GM12878 (cell line): ENCODE results near the gene CTNNA2. TPM values are rescaled to one million over a fixed set of nuclear protein-coding genes. Genes with fewer than 3 reads are reported as not detected.

Experiments
- ATAC-seq: fragments of 200-7000 bp; cut with Tn5 transposase; 3 replicates; pipeline ENCODE4 v1.9.1; 2020; ENCODE audit warnings: mild to moderate bottlenecking, moderate library complexity
- BruUV-seq: library from RNA; stranded (reverse); fragments of 400-500 nt; replicated peaks from 2 replicates; lab custom pipeline; 2021; lab: Mats Ljungman, UMichigan
- CTCF ChIA-PET: fragments of 300-600 bp; sonication (Branson Sonifier 250); formaldehyde crosslinking; extraction: SDS; loops from one replicate; lab custom pipeline; 2021; ENCODE audit warnings: inconsistent platforms; lab: Yijun Ruan, JAX
- POLR2A ChIA-PET: fragments of 350-600 bp; formaldehyde crosslinking; extraction: SDS; loops from one replicate; lab custom pipeline; 2021; ENCODE audit warnings: inconsistent platforms; lab: Charles Lee
- RAD21 ChIA-PET: fragments of 300-600 bp; sonication (Branson Sonifier 250); formaldehyde crosslinking; loops from one replicate; lab custom pipeline; 2023; ENCODE audit warnings: antibody characterized with exemption; ENCODE audit not compliant: unreplicated experiment; lab: Charles Lee
- SMC1A ChIA-PET: fragments of 300-600 bp; sonication (Branson Sonifier 250); formaldehyde crosslinking; loops from one replicate; lab custom pipeline; 2023; ENCODE audit not compliant: unreplicated experiment, uncharacterized antibody; lab: Charles Lee
- DNase-seq: peaks from one replicate; pipeline ENCODE4 v3.0.0-alpha.2; 2011; ENCODE audit warnings: low read depth, low spot score
- FAIRE-seq: peaks from 3 replicates; lab custom pipeline; 2011; peaks lifted over from hg19 to GRCh38; lab: Jason Lieb, UNC
- H2AFZ ChIP-seq: 2 replicates; pipeline ENCODE4 v1.6.0; 2011; ENCODE audit warnings: low read depth, low read length, control low read depth; ENCODE audit not compliant: control insufficient read depth
- H3K27ac ChIP-seq: 2 replicates; pipeline ENCODE4 v1.5.1; 2011; ENCODE audit warnings: control low read depth; ENCODE audit not compliant: control insufficient read depth, insufficient read depth
- H3K27me3 ChIP-seq, 2 experiments: replicated peaks in 1 of 2; 2 replicates each; pipeline versions ENCODE4 v1.6.0 to v1.6.1; 2011; ENCODE audit warnings: low read length in 1 of 2; ENCODE audit not compliant: control insufficient read depth in 2 of 2, insufficient read depth in 2 of 2
- H3K36me3 ChIP-seq, 2 experiments: 2 replicates each; pipeline ENCODE4 v1.5.1; 2011; ENCODE audit warnings: low read length in 1 of 2; ENCODE audit not compliant: control insufficient read depth in 2 of 2, insufficient read depth in 2 of 2
- H3K4me1 ChIP-seq: 2 replicates; pipeline ENCODE4 v1.6.1; 2011; ENCODE audit warnings: mild to moderate bottlenecking, low read length, moderate library complexity, mixed read lengths; ENCODE audit not compliant: control insufficient read depth, insufficient read depth
- H3K4me2 ChIP-seq: 2 replicates; pipeline ENCODE4 v1.6.0; 2011; ENCODE audit warnings: control low read depth; ENCODE audit not compliant: control insufficient read depth, insufficient read depth
- H3K4me3 ChIP-seq: fragments of 200-600 bp; sonication (generic); 2 replicates; pipeline ENCODE4 v1.5.1; 2016
- H3K79me2 ChIP-seq: 2 replicates; pipeline ENCODE4 v1.6.0; 2011; ENCODE audit warnings: low read length; ENCODE audit not compliant: control insufficient read depth, insufficient read depth
- H3K9ac ChIP-seq: 2 replicates; pipeline ENCODE4 v1.8.0; 2011; ENCODE audit warnings: low read length, control low read depth, mixed read lengths; ENCODE audit not compliant: control insufficient read depth, insufficient read depth
- H3K9me3 ChIP-seq: replicated peaks from 3 replicates; pipeline ENCODE4 v1.5.1; 2011; ENCODE audit warnings: mild to moderate bottlenecking, low read length; ENCODE audit not compliant: control insufficient read depth, insufficient read depth
- H4K20me1 ChIP-seq: 2 replicates; pipeline ENCODE4 v1.6.0; 2011; ENCODE audit not compliant: control insufficient read depth, insufficient read depth
- BACH1 ChIP-seq: fragments of 450-650 bp; IDR thresholded peaks from 2 replicates; pipeline ENCODE4 v1.6.1; 2017; ENCODE audit warnings: mild to moderate bottlenecking, borderline replicate concordance
- CBFB ChIP-seq: IDR thresholded peaks from 2 replicates; pipeline ENCODE4 v1.6.1; 2016; ENCODE audit warnings: antibody characterized with exemption, low read depth
- IRF3 ChIP-seq: fragments of 450-650 bp; IDR thresholded peaks from 2 replicates; pipeline ENCODE4 v1.6.1; 2014; ENCODE audit warnings: mild to moderate bottlenecking
- JUND ChIP-seq: IDR thresholded peaks from 2 replicates; pipeline ENCODE4 v1.6.1; 2012; ENCODE audit warnings: low read depth, mild to moderate bottlenecking, low read length, improper control_type of control experiment, moderate library complexity
- MYC ChIP-seq: IDR thresholded peaks from 2 replicates; pipeline ENCODE4 v1.6.1; 2011; ENCODE audit warnings: mild to moderate bottlenecking, low read length, moderate library complexity, inconsistent platforms; ENCODE audit not compliant: insufficient read depth, insufficient replicate concordance, insufficient read length, severe bottlenecking
- TARDBP ChIP-seq: IDR thresholded peaks from 2 replicates; pipeline ENCODE4 v1.6.1; 2016; ENCODE audit warnings: borderline replicate concordance
- ZNF274 ChIP-seq: IDR thresholded peaks from one replicate; pipeline ENCODE4 v1.8.0; 2011; ENCODE audit not compliant: insufficient read length, insufficient read depth
- ZZZ3 ChIP-seq: IDR thresholded peaks from 2 replicates; pipeline ENCODE4 v1.6.1; 2011; ENCODE audit warnings: low read depth; ENCODE audit not compliant: control insufficient read depth, insufficient read length
- WGBS: methylation state at CpG from one replicate; pipeline ENCODE4 v1.1.6; 2016; ENCODE audit warnings: low lambda C conversion rate; ENCODE audit not compliant: insufficient replicate concordance, insufficient coverage; ENCODE audit errors: missing lambda C conversion rate; 5-methylcytosine and 5-hydroxymethylcytosine counted together
- in situ Hi-C: fragments of 300-500 bp; cut with MboI; formaldehyde crosslinking; loops from 9 replicates; pipeline ENCODE4 v1.14.3; 2018; ENCODE audit warnings: mixed read lengths
- intact Hi-C: fragments of 100-400 bp; cut with micrococcal nuclease; formaldehyde crosslinking; loops from one replicate; pipeline ENCODE4 v1.14.2; 2022; ENCODE audit not compliant: unreplicated experiment
- polyA plus RNA-seq, 11 experiments: library from polyadenylated mRNA; depleted of rRNA in 4 of 11; unstranded in 6 of 11; stranded (reverse) in 5 of 11; fragments of >200 nt; fragmentation: Nextera tagmentation in 4 of 11; fragmentation: Illumina TruSeq in 1 of 11; extraction: Ambion mirVana in 4 of 11; extraction: Trizol in 1 of 11; gene quantifications; 1 replicate in 1 of 11; 2 replicates in 10 of 11; pipeline versions ENCODE4 v1.2.1 to v1.2.3, GENCODE V29; 2011 to 2016; ENCODE audit warnings: inconsistent platforms in 2 of 11, missing spikeins in 2 of 11, low read depth in 1 of 11
- total RNA-seq, 4 experiments: library from RNA; depleted of rRNA in 3 of 4; stranded (reverse); fragments of >200 nt in 3 of 4; fragmentation: Illumina TruSeq in 1 of 4; extraction: Trizol in 1 of 4; gene quantifications; 2 replicates each; pipeline versions ENCODE4 v1.2.1 to v1.2.3, GENCODE V29; 2013 to 2021

The CTNNA2 gene
- total and polyA plus RNA-seq, 10 of the 15 experiments (the other 5 are each of a cell fraction or from before 2014, with no cell fraction given): 2.4 to 36.2 (median 6.6) TPM

GRCh38 chr2:79874015-79874414 is 361.2 kb downstream of the CTNNA2 start:
- BruUV-seq: no TSS peak
- FAIRE-seq (no peak), ATAC-seq (no peak), DNase-seq (no peak)
- no peaks in the 10 kb centered on the region for H3K9me3 ChIP-seq
- H3K4me1 ChIP-seq: no peaks in the 10 kb centered on the region
- intact Hi-C loops (no loop called here), in situ Hi-C loops (loop anchor here (25.0 kb wide), 1 partner anchor 837 kb away; the partner anchor contains the start of gene REG3G)
- no peak overlapping the region for H3K4me3 ChIP-seq
- TF ChIP-seq TARDBP: no peak
- no peak for TF ChIP-seq ZNF274
- TF ChIP-seq BACH1: no peak
- TF ChIP-seq JUND: no peak
- TF ChIP-seq IRF3: no peak
- TF ChIP-seq MYC: no peak
- no peak for TF ChIP-seq ZZZ3
- TF ChIP-seq CBFB: no peak
- CTCF ChIA-PET: interaction anchor here (0.7 kb wide), 1 partner anchor 28 kb away, joined by 3 read pairs; no protein-coding TSS in a partner anchor
- POLR2A ChIA-PET: no interaction called here
- WGBS: 47% methylated on average over 18 of the region's 18 CpGs
- H3K9ac ChIP-seq: no peak overlapping the region
- H3K36me3 ChIP-seq: no peaks in the 10 kb centered on the region
- no peak overlapping the region for H3K27ac ChIP-seq
- H3K27me3 ChIP-seq: no peaks in the 10 kb centered on the region
- no peaks in the 10 kb centered on the region for H3K79me2 ChIP-seq
- SMC1A ChIA-PET: no interaction called here
- no peak overlapping the region for H3K4me2 ChIP-seq
- H4K20me1 ChIP-seq: no peaks in the 10 kb centered on the region
- RAD21 ChIA-PET: no interaction called here
- H2AFZ ChIP-seq: no peak overlapping the region
